Measurements from ENCODE around the gene LRIF1.
A peak's percentile ranks its signal among the peaks of the same experiment; 100 is the strongest.
"Not testable (repeated sequence)": the region's sequence is repeated elsewhere in the genome, so short reads cannot be mapped to it uniquely, and the experiment has no call there.

Gene LRIF1

GRCh38 chr1:110963691-110964454 is at the start of gene LRIF1:
Gene LRIF1 (minus strand): TSS chr1:110963922. CDS start chr1:110963688, 234 bp downstream.
- Histone ChIP-seq H3K27ac (ENCODE audit: low read depth, low read length) (peak within 1 kb of the TSS; percentile 87), H3K9me3 (ENCODE audit: insufficient read depth, low read length) (peaks cover 11% of the 10 kb centered on the region; the same call in 1 of the 2 replicates), H3K79me2 (ENCODE audit: insufficient read depth, low read length) (peaks cover 36% of the 10 kb centered on the region), H3K4me2 (ENCODE audit: low read depth, low read length, poor library complexity, severe bottlenecking) (peak within 1 kb of the TSS; percentile 73), H2AFZ (ENCODE audit: low read depth, low read length, severe bottlenecking) (peak within 1 kb of the TSS; percentile 82), H3K36me3 (ENCODE audit: low read length) (peaks cover 20% of the 10 kb centered on the region; the same call in 1 of the 2 replicates), H3F3A (ENCODE audit: insufficient read depth) (peaks cover 9% of the 10 kb centered on the region), H3K9ac (ENCODE audit: low read length) (peak within 1 kb of the TSS; percentile 63), H3K9me2 (replicated peaks; ENCODE audit: insufficient read depth, low read length) (no peaks in the 10 kb centered on the region), H4K20me1 (ENCODE audit: low read depth, low read length) (no peaks in the 10 kb centered on the region), H3K4me3 (ENCODE audit: insufficient read depth, low read length, poor library complexity, severe bottlenecking) (peak within 1 kb of the TSS; percentile 63), H3K27me3 (ENCODE audit: low read length) (no peaks in the 10 kb centered on the region)
- no peak for TF ChIP-seq EZH2phosphoT487 (conservative IDR thresholded peaks at IDR 0.05; ENCODE audit: low read length)
- no peak for TF ChIP-seq CTCF (IDR thresholded peaks at IDR 0.05; ENCODE audit: insufficient read depth, low read length, poor library complexity, severe bottlenecking)

- Histone ChIP-seq H3K9me2 (replicated peaks; ENCODE audit: insufficient read depth, low read length) (no peaks in the 10 kb centered on the region), H3K27me3 (ENCODE audit: low read length) (no peaks in the 10 kb centered on the region), H3K4me3 (ENCODE audit: insufficient read depth, low read length, poor library complexity, severe bottlenecking) (no peak overlapping the region), H3K9me3 (ENCODE audit: insufficient read depth, low read length) (no peaks in the 10 kb centered on the region), H3K36me3 (ENCODE audit: low read length) (no peaks in the 10 kb centered on the region), H3F3A (ENCODE audit: insufficient read depth) (no peaks in the 10 kb centered on the region), H3K4me2 (ENCODE audit: low read depth, low read length, poor library complexity, severe bottlenecking) (no peak overlapping the region), H2AFZ (ENCODE audit: low read depth, low read length, severe bottlenecking) (no peak overlapping the region), H3K9ac (ENCODE audit: low read length) (no peak overlapping the region), H4K20me1 (ENCODE audit: low read depth, low read length) (no peaks in the 10 kb centered on the region), H3K27ac (ENCODE audit: low read depth, low read length) (no peak overlapping the region), H3K79me2 (ENCODE audit: insufficient read depth, low read length) (no peaks in the 10 kb centered on the region)
- TF ChIP-seq CTCF (IDR thresholded peaks at IDR 0.05; ENCODE audit: insufficient read depth, low read length, poor library complexity, severe bottlenecking) (no peak), EZH2phosphoT487 (conservative IDR thresholded peaks at IDR 0.05; ENCODE audit: low read length) (no peak)
Observed at GRCh38 chr1:111008031-111008430, 44.3 kb upstream of the LRIF1 start.

- no peaks in the 10 kb centered on the region for H3K36me3 ChIP-seq (ENCODE audit: low read length)
- no peaks in the 10 kb centered on the region for H3K9me3 ChIP-seq (ENCODE audit: insufficient read depth, low read length)
Observed at GRCh38 chr1:111006556-111006955, 42.8 kb upstream of the LRIF1 start.

GRCh38 chr1:110999607-111000006 is 35.9 kb upstream of the LRIF1 start:
- H3K4me2 ChIP-seq (ENCODE audit: low read depth, low read length, poor library complexity, severe bottlenecking); H3K4me3 ChIP-seq (ENCODE audit: insufficient read depth, low read length, poor library complexity, severe bottlenecking); H3K36me3 ChIP-seq (ENCODE audit: low read length); H3K9ac ChIP-seq (ENCODE audit: low read length); H3K9me3 ChIP-seq (ENCODE audit: insufficient read depth, low read length); H3K27me3 ChIP-seq (ENCODE audit: low read length); H4K20me1 ChIP-seq (ENCODE audit: low read depth, low read length); H3K9me2 ChIP-seq (replicated peaks; ENCODE audit: insufficient read depth, low read length); H2AFZ ChIP-seq (ENCODE audit: low read depth, low read length, severe bottlenecking); H3K27ac ChIP-seq (ENCODE audit: low read depth, low read length); H3F3A ChIP-seq (ENCODE audit: insufficient read depth); H3K79me2 ChIP-seq (ENCODE audit: insufficient read depth, low read length): not testable (repeated sequence)

More at GRCh38 chr1:111006556-111006955, 42.8 kb upstream of the LRIF1 start:
- Histone ChIP-seq H3F3A (ENCODE audit: insufficient read depth) (no peaks in the 10 kb centered on the region), H2AFZ (ENCODE audit: low read depth, low read length, severe bottlenecking) (no peak overlapping the region), H3K4me2 (ENCODE audit: low read depth, low read length, poor library complexity, severe bottlenecking) (no peak overlapping the region), H3K9me2 (replicated peaks; ENCODE audit: insufficient read depth, low read length) (no peaks in the 10 kb centered on the region), H3K4me3 (ENCODE audit: insufficient read depth, low read length, poor library complexity, severe bottlenecking) (no peak overlapping the region), H3K79me2 (ENCODE audit: insufficient read depth, low read length) (no peaks in the 10 kb centered on the region), H3K27ac (ENCODE audit: low read depth, low read length) (no peak overlapping the region), H4K20me1 (ENCODE audit: low read depth, low read length) (no peaks in the 10 kb centered on the region), H3K9ac (ENCODE audit: low read length) (no peak overlapping the region), H3K27me3 (ENCODE audit: low read length) (no peaks in the 10 kb centered on the region)
- no peak for TF ChIP-seq CTCF (IDR thresholded peaks at IDR 0.05; ENCODE audit: insufficient read depth, low read length, poor library complexity, severe bottlenecking)
- TF ChIP-seq EZH2phosphoT487 (conservative IDR thresholded peaks at IDR 0.05; ENCODE audit: low read length) = no peak
